ENCODE data around the gene NEURL2.

- no peak for TF ChIP-seq CTCF (IDR thresholded peaks at IDR 0.05)
- no peak for TF ChIP-seq POLR2A (IDR thresholded peaks at IDR 0.05)
These were observed 49.5 kb upstream of the NEURL2 start for GRCh38 chr20:45940469-45940868.

Measured in lower leg skin (tissue), 3 donors.